Nephron (organoid): ENCODE data around the gene BEST3.

Experiments
- H3K27ac Mint-ChIP-seq, 3 experiments: 2 replicates each; pipeline ENCODE4 v1.8.0; 2020; ENCODE audit warnings: mixed read lengths in 3 of 3, mild to moderate bottlenecking in 2 of 3, moderate library complexity in 1 of 3
- H3K27me3 Mint-ChIP-seq: 2 replicates; pipeline ENCODE4 v1.8.0; 2021; ENCODE audit warnings: low read depth, mild to moderate bottlenecking, moderate library complexity, mixed read lengths
- H3K36me3 Mint-ChIP-seq: 2 replicates; pipeline ENCODE4 v1.8.0; 2020; ENCODE audit warnings: low read depth, mixed read lengths
- H3K4me1 Mint-ChIP-seq: 2 replicates; pipeline ENCODE4 v1.8.0; 2020; ENCODE audit warnings: mixed read lengths
- H3K4me3 Mint-ChIP-seq, 3 experiments: 2 replicates each; pipeline ENCODE4 v1.8.0; 2020; ENCODE audit warnings: mild to moderate bottlenecking in 3 of 3, mixed read lengths in 3 of 3, moderate library complexity in 2 of 3
- H3K9me3 Mint-ChIP-seq: 2 replicates; pipeline ENCODE4 v1.8.0; 2020; ENCODE audit warnings: mixed read lengths
- CTCF ChIP-seq, 3 experiments: fragments of 200-600 bp; sonication (generic); IDR thresholded peaks; one replicate each; pipeline ENCODE4 v1.5.0; 2021; ENCODE audit warnings: antibody characterized with exemption in 3 of 3; ENCODE audit not compliant: unreplicated experiment in 3 of 3

Gene BEST3

GRCh38 chr12:69708649-69709048 lies 9.5 kb upstream of the BEST3 start:
- peak in 1 of 3 experiments; percentile 18 for TF ChIP-seq CTCF (IDR thresholded peaks at IDR 0.05; ENCODE audit: unreplicated experiment in 3 of 3)
- Mint-ChIP-seq H3K27me3 (no peaks in the 10 kb centered on the region), H3K9me3 (no peaks in the 10 kb centered on the region), H3K4me1 (peaks cover 5% of the 10 kb centered on the region), H3K4me3 (no peak overlapping the region), H3K36me3 (no peaks in the 10 kb centered on the region), H3K27ac (no peak overlapping the region)

GRCh38 chr12:69704357-69704756 lies 5.3 kb upstream of the BEST3 start:
- no peak overlapping the region for H3K27ac Mint-ChIP-seq
- no peaks in the 10 kb centered on the region for H3K36me3 Mint-ChIP-seq
- no peaks in the 10 kb centered on the region for H3K9me3 Mint-ChIP-seq
- no peak for TF ChIP-seq CTCF (IDR thresholded peaks at IDR 0.05; ENCODE audit: unreplicated experiment in 3 of 3)
- no peaks in the 10 kb centered on the region for H3K27me3 Mint-ChIP-seq
- H3K4me1 Mint-ChIP-seq: peaks cover 7% of the 10 kb centered on the region
- H3K4me3 Mint-ChIP-seq: no peak overlapping the region

GRCh38 chr12:69703146-69703642 lies 4.1 kb upstream of the BEST3 start:
- H3K4me1 Mint-ChIP-seq: peaks cover 11% of the 10 kb centered on the region
- no peaks in the 10 kb centered on the region for H3K9me3 Mint-ChIP-seq
- no peak overlapping the region for H3K4me3 Mint-ChIP-seq
- H3K27ac Mint-ChIP-seq: no peak overlapping the region
- no peak for TF ChIP-seq CTCF (IDR thresholded peaks at IDR 0.05; ENCODE audit: unreplicated experiment in 3 of 3)
- H3K36me3 Mint-ChIP-seq: no peaks in the 10 kb centered on the region
- no peaks in the 10 kb centered on the region for H3K27me3 Mint-ChIP-seq

GRCh38 chr12:69701826-69702225 lies 2.7 kb upstream of the BEST3 start:
- Mint-ChIP-seq H3K27me3 (no peaks in the 10 kb centered on the region), H3K4me1 (peaks cover 11% of the 10 kb centered on the region), H3K4me3 (no peak overlapping the region), H3K27ac (no peak overlapping the region), H3K36me3 (no peaks in the 10 kb centered on the region), H3K9me3 (no peaks in the 10 kb centered on the region)
- TF ChIP-seq CTCF (IDR thresholded peaks at IDR 0.05; ENCODE audit: unreplicated experiment in 3 of 3): no peak

GRCh38 chr12:69698054-69698453 lies 1.0 kb downstream of the BEST3 start:
- TF ChIP-seq CTCF (IDR thresholded peaks at IDR 0.05; ENCODE audit: unreplicated experiment in 3 of 3): no peak
- Mint-ChIP-seq H3K4me1 (peaks cover 11% of the 10 kb centered on the region), H3K27ac (no peak overlapping the region), H3K27me3 (no peaks in the 10 kb centered on the region), H3K4me3 (peak overlapping the region in 2 of 3 experiments; percentile 22 to 90), H3K36me3 (no peaks in the 10 kb centered on the region), H3K9me3 (no peaks in the 10 kb centered on the region)

- Mint-ChIP-seq H3K4me1 (peaks cover 8% of the 10 kb centered on the region), H3K27me3 (no peaks in the 10 kb centered on the region), H3K4me3 (no peak overlapping the region), H3K27ac (no peak overlapping the region), H3K36me3 (no peaks in the 10 kb centered on the region), H3K9me3 (no peaks in the 10 kb centered on the region)
- no peak for TF ChIP-seq CTCF (IDR thresholded peaks at IDR 0.05; ENCODE audit: unreplicated experiment in 3 of 3)
Measured at GRCh38 chr12:69694123-69694522, 5.0 kb downstream of the BEST3 start.
